OCI-LY7 (cell line): ENCODE data around the gene PRND.

ENCODE experiments used
- CTCF ChIP-seq: fragments of 200-600 bp; sonication (generic); conservative IDR thresholded peaks from 2 replicates; pipeline ENCODE4 v1.5.1; 2014; ENCODE audit warnings: mild to moderate bottlenecking, antibody characterized with exemption, low read length, moderate library complexity, mixed read lengths
- EZH2phosphoT487 ChIP-seq: fragments of 200-600 bp; sonication (generic); IDR thresholded peaks from 2 replicates; pipeline ENCODE4 v1.6.1; 2018; ENCODE audit warnings: low read depth, borderline replicate concordance, mild to moderate bottlenecking, mixed run types, antibody characterized with exemption, low read length, moderate library complexity, mixed read lengths

GRCh38 chr20:4728120-4728760 is 6.5 kb downstream of the PRND start:
- TF ChIP-seq CTCF, result no peak
- TF ChIP-seq EZH2phosphoT487, result no peak
